AG04449 (cell line): ENCODE results near the gene CTTN.

Experiments used
- CTCF ChIA-PET: fragments of 350-600 bp; formaldehyde crosslinking; extraction: SDS; loops from one replicate; lab custom pipeline; 2021; ENCODE audit warnings: antibody characterized with exemption; lab: Yijun Ruan, JAX
- POLR2A ChIA-PET: fragments of 400-600, 350-600 bp; formaldehyde crosslinking; extraction: SDS; loops from one replicate; lab custom pipeline; 2020; ENCODE audit warnings: antibody characterized with exemption, inconsistent platforms; lab: Yijun Ruan, JAX
- DNase-seq: peaks from one replicate; pipeline ENCODE4 v3.0.0-alpha.2; 2010; ENCODE audit warnings: low read depth, low spot score
- H3K4me3 ChIP-seq: 2 replicates; pipeline ENCODE4 v1.5.1; 2011; ENCODE audit warnings: low read depth, mild to moderate bottlenecking, control low read depth, low read length
- CTCF ChIP-seq: IDR thresholded peaks from one replicate; pipeline ENCODE4 v1.5.1; 2011; ENCODE audit warnings: mild to moderate bottlenecking, moderate library complexity, low read length, control low read depth, inconsistent platforms; ENCODE audit not compliant: insufficient read depth; ENCODE audit errors: missing control alignments

Gene CTTN

GRCh38 chr11:70430671-70431574, 32.6 kb downstream of the CTTN start:
- ChIA-PET CTCF (no interaction called here), POLR2A (no interaction called here)
- no peak for DNase-seq
- no peak for TF ChIP-seq CTCF
- no peak overlapping the region for H3K4me3 ChIP-seq

GRCh38 chr11:70431611-70432010, 33.3 kb downstream of the CTTN start:
- H3K4me3 ChIP-seq: no peak overlapping the region
- no peak for TF ChIP-seq CTCF
- POLR2A ChIA-PET: no interaction called here
- DNase-seq: no peak
- CTCF ChIA-PET: no interaction called here

DNA sequence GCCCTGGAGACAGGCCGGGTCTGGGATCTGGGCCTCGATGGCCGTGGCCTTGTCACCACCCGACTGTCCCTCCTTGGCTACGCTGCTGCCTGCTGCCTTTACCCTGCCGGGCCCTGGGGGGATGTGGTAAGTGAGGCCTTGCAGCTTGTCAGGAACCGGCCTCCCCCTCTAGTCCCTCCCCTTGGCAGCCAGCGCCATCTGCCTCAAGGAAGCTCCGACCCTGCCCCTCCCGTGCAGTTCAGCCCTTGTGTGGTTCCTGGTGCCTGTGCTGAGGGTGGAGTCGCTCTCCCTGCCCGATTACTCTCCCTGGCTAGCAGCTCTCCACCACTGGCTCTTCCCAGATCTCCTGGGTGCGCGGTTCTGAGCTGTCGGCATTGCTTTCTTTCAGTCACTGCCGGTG, 33.7 kb downstream of the CTTN start:
- no peak overlapping the region for H3K4me3 ChIP-seq
- no peak for DNase-seq
- ChIA-PET CTCF (interaction anchor here (1.1 kb wide), 1 partner anchor 12 kb away, joined by 3 read pairs; no protein-coding TSS in a partner anchor), POLR2A (no interaction called here)
- TF ChIP-seq CTCF: no peak

GRCh38 chr11:70432580-70432979, 34.3 kb downstream of the CTTN start:
- no peak overlapping the region for H3K4me3 ChIP-seq
- DNase-seq: no peak
- TF ChIP-seq CTCF: no peak
- CTCF ChIA-PET: interaction anchor here (1.1 kb wide), 1 partner anchor 13 kb away, joined by 3 read pairs; no protein-coding TSS in a partner anchor
- POLR2A ChIA-PET: no interaction called here

DNA sequence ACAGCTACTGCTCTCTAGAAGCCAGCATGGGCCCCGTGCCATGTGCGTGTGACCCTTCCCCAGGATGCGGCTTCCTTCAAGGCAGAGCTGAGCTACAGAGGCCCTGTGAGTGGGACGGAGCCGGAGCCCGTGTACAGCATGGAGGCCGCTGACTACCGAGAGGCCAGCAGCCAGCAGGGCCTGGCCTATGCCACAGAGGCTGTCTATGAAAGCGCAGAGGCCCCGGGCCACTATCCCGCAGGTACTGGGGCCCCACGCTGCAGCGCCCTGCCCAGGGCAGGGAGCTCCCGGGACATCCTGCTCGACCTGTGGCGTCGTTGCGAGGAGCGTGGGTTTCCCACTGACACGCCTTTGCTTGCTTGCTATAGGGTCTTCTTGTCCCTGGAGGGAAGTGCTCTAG, 34.7 kb downstream of the CTTN start:
- CTCF ChIA-PET: interaction anchor here (1.1 kb wide), 1 partner anchor 13 kb away, joined by 3 read pairs; no protein-coding TSS in a partner anchor
- H3K4me3 ChIP-seq: no peak overlapping the region
- TF ChIP-seq CTCF: no peak
- no peak for DNase-seq
- POLR2A ChIA-PET: no interaction called here

DNA sequence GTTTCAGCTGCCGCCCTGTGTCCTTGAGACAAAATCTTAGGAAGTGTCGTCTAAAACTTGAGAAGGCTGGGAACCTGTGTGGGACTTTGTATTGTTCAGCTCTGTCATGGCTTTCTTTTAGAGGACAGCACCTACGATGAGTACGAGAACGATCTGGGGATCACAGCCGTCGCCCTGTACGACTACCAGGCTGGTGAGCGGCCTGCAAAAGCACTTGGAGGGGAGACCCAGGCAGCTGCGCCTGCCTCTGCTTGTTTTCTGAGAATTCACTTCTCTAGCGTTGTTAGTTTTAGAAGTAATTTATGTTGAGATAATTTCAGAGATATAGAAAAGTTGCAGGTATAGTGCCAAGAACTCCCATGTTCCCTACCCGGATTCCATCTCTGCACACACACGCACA, 35.2 kb downstream of the CTTN start:
- POLR2A ChIA-PET: no interaction called here
- H3K4me3 ChIP-seq: no peak overlapping the region
- CTCF ChIA-PET: no interaction called here
- TF ChIP-seq CTCF: no peak
- no peak for DNase-seq
